Measurements from ENCODE around the gene GPR137.
A peak's percentile ranks its signal among the peaks of the same experiment; 100 is the strongest.
"Not testable (repeated sequence)": the region's sequence is repeated elsewhere in the genome, so short reads cannot be mapped to it uniquely, and the experiment has no call there.

Gene GPR137

DNA sequence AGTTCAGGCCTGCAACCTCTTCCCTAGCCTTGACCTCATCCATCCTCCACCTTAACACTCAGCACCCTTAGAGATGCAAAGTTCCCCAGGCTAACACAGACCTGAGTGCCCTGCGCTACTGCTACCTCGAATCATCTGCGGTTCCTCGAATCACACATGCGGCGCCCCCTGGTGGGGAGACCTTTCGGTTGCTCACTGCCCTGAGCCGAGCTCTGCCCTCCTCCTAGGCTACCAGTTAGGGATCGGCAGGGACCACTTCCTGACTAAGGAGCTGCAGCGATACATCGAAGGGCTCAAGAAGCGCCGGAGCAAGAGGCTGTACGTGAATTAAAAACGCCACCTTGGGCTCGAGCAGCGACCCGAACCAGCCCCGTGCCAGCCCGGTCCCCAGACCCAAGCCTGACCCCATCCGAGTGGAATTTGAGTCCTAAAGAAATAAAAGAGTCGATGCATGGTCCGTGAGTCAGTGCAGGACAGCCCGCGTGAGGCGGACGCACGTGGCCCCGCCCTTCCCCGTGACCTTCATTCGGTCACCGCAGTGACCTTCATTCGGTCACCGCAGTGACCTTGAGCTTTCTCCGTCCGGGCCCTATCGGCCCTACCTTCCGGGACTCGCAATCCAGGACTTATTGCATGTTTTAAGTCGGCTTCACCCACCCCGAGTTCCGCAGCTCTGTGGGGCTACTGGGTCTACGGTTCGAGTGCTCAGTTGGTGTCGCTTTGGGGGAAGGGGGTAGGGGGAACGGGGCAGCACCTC, 18.8 kb downstream of the GPR137 start:
- TF ChIP-seq, protein P1, sequence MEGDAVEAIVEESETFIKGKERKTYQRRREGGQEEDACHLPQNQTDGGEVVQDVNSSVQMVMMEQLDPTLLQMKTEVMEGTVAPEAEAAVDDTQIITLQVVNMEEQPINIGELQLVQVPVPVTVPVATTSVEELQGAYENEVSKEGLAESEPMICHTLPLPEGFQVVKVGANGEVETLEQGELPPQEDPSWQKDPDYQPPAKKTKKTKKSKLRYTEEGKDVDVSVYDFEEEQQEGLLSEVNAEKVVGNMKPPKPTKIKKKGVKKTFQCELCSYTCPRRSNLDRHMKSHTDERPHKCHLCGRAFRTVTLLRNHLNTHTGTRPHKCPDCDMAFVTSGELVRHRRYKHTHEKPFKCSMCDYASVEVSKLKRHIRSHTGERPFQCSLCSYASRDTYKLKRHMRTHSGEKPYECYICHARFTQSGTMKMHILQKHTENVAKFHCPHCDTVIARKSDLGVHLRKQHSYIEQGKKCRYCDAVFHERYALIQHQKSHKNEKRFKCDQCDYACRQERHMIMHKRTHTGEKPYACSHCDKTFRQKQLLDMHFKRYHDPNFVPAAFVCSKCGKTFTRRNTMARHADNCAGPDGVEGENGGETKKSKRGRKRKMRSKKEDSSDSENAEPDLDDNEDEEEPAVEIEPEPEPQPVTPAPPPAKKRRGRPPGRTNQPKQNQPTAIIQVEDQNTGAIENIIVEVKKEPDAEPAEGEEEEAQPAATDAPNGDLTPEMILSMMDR (IDR thresholded peaks at IDR 0.05) = peak; percentile 78
- H3K27ac ChIP-seq = peak overlapping the region; percentile 99
- H3K4me3 ChIP-seq (ENCODE audit: low read depth in 1 of 2, low read length in 1 of 2) = peak overlapping the region; percentile 72 to 77
- H3K4me1 ChIP-seq (ENCODE audit: control insufficient read depth in 1 of 2, insufficient read depth in 1 of 2, low read depth in 1 of 2, low read length in 1 of 2) = peaks cover 45 to 52% of the 10 kb centered on the region in 2 experiments
- H3K9me3 ChIP-seq = no peaks in the 10 kb centered on the region
- H3K27me3 ChIP-seq = peaks cover 33% of the 10 kb centered on the region
- peaks cover 13% of the 10 kb centered on the region for H3K36me3 ChIP-seq

DNA sequence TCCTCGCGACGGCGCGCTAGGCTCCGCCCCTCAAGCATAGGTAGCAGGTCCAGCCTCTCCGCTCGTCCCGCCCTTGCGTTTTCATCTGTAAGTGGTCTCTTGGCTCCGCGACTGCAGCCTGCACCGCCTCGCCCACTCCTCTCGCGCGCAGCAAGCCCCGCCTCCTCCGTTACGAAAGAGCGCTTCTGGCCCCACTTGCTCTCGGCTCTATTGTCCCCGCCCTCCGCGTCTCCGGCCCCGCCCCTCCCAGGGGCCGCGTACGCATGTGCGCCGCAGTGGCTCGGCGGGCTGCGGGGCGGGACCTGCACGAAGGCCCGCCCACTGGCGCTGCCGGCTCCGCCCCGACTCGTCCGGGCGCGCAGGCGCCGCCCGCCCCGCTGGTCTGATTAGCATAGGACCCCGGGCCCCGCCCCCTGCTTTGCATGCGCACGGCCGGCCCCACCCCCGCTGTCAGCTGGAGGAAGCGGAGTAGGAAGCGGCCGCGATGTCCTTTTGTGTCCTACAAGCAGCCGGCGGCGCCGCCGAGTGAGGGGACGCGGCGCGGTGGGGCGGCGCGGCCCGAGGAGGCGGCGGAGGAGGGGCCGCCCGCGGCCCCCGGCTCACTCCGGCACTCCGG, 19.5 kb downstream of the GPR137 start, which contains the start of gene ESRRA:
Gene ESRRA, plus strand, starts transcription at position 450 of the 616 bp plus-strand sequence. CDS start 1,656 bp downstream, outside the sequence.
- Histone ChIP-seq H3K27ac (peak within 1 kb of the TSS; percentile 99), H3K9me3 (no peaks in the 10 kb centered on the region), H3K27me3 (peaks cover 26% of the 10 kb centered on the region), H3K4me1 (ENCODE audit: control insufficient read depth in 1 of 2, insufficient read depth in 1 of 2, low read depth in 1 of 2, low read length in 1 of 2) (peaks cover 38 to 45% of the 10 kb centered on the region in 2 experiments), H3K4me3 (ENCODE audit: low read depth in 1 of 2, low read length in 1 of 2) (peak within 1 kb of the TSS; percentile 77 to 91), H3K36me3 (peaks cover 13% of the 10 kb centered on the region)
- TF ChIP-seq, protein P1 (IDR thresholded peaks at IDR 0.05) = peak; percentile 39

DNA sequence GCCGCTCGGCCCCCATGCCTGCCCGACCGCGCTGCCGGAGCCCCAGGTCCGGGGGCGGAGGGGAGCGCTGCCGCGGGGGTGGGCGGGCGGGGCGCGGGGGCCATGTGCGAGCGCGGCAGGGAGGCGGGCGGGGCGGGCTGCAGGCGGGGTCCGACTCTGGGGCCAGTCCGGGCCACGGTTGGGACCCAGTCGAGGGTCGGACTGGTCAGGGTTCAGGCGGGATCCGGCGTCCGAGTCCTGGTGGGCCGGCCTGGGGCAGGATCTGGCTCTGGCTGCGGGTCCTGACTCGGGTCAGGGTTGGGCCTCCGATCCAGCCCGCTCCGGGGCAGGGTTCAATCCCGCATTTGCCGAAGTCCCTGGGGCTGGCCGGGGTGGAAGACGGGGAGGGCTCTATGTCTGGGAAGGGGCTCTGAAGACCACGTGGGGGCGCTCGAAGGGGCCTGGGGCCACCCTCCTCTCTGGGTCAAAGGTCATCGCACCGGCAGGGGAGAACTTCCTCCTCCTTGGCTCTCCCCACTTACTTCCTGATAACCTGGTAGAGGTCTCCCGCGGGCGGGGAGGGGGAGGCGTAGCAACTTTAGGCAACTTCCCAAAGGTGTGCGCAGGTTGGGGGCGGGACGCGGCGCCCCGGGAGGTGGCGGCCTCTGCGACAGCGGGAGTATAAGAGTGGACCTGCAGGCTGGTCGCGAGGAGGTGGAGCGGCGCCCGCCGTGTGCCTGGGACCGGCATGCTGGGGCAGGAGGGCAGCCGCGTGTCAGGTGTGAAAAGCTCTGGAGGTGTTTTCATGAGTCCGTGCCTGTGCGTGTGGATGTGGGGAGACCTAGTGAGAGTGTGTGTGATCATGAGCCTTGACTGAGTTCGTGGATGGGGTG, 20.3 kb downstream of the GPR137 start:
- Histone ChIP-seq H3K4me1 (ENCODE audit: control insufficient read depth in 1 of 2, insufficient read depth in 1 of 2, low read depth in 1 of 2, low read length in 1 of 2) (peaks cover 30 to 38% of the 10 kb centered on the region in 2 experiments), H3K4me3 (ENCODE audit: low read depth in 1 of 2, low read length in 1 of 2) (peak overlapping the region; percentile 75 to 91), H3K27ac (peak overlapping the region; percentile 99), H3K36me3 (peaks cover 17% of the 10 kb centered on the region), H3K27me3 (peaks cover 19% of the 10 kb centered on the region), H3K9me3 (no peaks in the 10 kb centered on the region)
- TF ChIP-seq, protein P1 (IDR thresholded peaks at IDR 0.05) = peak; percentile 46

DNA sequence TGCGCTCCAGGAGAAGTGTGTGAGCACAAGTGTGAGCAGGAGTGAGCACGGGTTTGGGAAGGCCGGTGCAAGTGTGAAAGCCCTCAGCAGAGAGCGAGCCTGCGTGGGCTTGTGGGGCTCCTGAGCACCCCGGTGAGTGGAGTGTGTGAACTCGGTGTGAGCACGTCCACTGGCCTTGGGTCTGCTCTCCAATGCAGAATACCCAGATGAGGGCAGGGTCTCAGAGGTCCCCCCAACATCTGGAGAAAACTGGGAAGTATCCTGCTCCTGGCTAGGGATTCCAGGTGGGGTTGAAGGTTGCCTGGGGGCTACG, 20.9 kb downstream of the GPR137 start:
- H3K4me3 ChIP-seq (ENCODE audit: low read depth in 1 of 2, low read length in 1 of 2) = peak overlapping the region; percentile 75 to 91
- no peaks in the 10 kb centered on the region for H3K9me3 ChIP-seq
- H3K4me1 ChIP-seq (ENCODE audit: control insufficient read depth in 1 of 2, insufficient read depth in 1 of 2, low read depth in 1 of 2, low read length in 1 of 2) = peaks cover 27 to 33% of the 10 kb centered on the region in 2 experiments
- H3K27ac ChIP-seq = peak overlapping the region; percentile 99
- TF ChIP-seq, protein P1 (IDR thresholded peaks at IDR 0.05) = no peak
- peaks cover 15% of the 10 kb centered on the region for H3K27me3 ChIP-seq
- peaks cover 19% of the 10 kb centered on the region for H3K36me3 ChIP-seq

DNA sequence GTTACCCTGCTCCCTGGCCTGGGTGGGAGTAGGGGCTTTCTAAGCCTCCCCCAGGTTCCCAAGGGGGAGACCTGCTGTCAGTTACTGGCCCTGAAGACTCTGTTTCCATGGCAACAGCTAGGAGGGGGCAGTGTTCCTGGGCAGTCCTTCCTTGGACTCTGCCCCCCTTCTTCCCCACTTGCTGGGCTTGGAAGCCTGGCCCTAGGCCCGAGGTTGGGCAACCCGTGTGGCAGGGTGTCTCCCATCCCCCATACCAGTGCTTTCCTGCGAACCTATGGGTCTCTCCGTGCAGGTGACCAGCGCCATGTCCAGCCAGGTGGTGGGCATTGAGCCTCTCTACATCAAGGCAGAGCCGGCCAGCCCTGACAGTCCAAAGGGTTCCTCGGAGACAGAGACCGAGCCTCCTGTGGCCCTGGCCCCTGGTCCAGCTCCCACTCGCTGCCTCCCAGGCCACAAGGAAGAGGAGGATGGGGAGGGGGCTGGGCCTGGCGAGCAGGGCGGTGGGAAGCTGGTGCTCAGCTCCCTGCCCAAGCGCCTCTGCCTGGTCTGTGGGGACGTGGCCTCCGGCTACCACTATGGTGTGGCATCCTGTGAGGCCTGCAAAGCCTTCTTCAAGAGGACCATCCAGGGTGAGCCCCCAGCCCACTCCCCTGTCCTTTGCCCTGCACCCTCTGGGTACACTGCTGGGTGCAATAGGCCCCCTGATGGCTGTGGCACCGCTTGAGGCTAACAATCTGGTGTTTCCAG, 21.4 kb downstream of the GPR137 start:
- Histone ChIP-seq H3K4me3 (ENCODE audit: low read depth in 1 of 2, low read length in 1 of 2) (peak overlapping the region; percentile 75 to 91), H3K9me3 (no peaks in the 10 kb centered on the region), H3K27ac (peak overlapping the region; percentile 99), H3K4me1 (ENCODE audit: control insufficient read depth in 1 of 2, insufficient read depth in 1 of 2, low read depth in 1 of 2, low read length in 1 of 2) (peaks cover 26 to 31% of the 10 kb centered on the region in 2 experiments), H3K27me3 (peaks cover 10% of the 10 kb centered on the region), H3K36me3 (peaks cover 20% of the 10 kb centered on the region)
- TF ChIP-seq, protein P1 (IDR thresholded peaks at IDR 0.05) = no peak

DNA sequence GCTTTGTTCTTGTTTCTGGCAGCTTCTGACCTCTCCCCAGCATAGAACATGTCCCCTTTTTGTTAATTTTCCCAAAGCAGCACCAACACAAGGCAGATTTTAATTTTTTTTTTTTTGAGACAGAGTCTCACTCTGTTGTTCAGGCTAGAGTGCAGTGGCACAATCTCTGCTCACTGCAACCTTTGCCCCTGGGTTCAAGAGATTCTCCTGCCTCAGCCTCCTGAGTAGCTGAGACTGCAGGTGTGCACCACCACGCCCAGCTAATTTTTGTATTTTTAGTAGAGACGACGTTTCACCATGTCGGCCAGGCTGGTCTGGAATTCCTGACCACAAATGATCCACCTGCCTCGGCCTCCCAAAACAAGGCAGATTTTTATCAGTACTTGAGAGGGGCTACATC, 22.1 kb downstream of the GPR137 start:
- not testable (repeated sequence) for H3K27me3 ChIP-seq; H3K9me3 ChIP-seq; H3K4me3 ChIP-seq (ENCODE audit: low read depth in 1 of 2, low read length in 1 of 2)
- Histone ChIP-seq H3K36me3 (peaks cover 26% of the 10 kb centered on the region), H3K4me1 (ENCODE audit: control insufficient read depth in 1 of 2, insufficient read depth in 1 of 2, low read depth in 1 of 2, low read length in 1 of 2) (peaks cover 26 to 31% of the 10 kb centered on the region in 2 experiments), H3K27ac (peak overlapping the region; percentile 99)
